ENCODE measurements around the gene WDR45.
"Not testable (repeated sequence)": the region's sequence is repeated elsewhere in the genome, so short reads cannot be mapped to it uniquely, and the experiment has no call there.

WDR45 gene

GRCh38 chrX:49079489-49080428 is at the start of gene WDR45:
TSS of gene WDR45 (minus strand) at chrX:49079887. CDS start at chrX:49078095, 1,792 bp downstream.
- in situ Hi-C loops (cut with MboI; ENCODE audit: low sequenced_read_pairs), result no loop called here

DNA sequence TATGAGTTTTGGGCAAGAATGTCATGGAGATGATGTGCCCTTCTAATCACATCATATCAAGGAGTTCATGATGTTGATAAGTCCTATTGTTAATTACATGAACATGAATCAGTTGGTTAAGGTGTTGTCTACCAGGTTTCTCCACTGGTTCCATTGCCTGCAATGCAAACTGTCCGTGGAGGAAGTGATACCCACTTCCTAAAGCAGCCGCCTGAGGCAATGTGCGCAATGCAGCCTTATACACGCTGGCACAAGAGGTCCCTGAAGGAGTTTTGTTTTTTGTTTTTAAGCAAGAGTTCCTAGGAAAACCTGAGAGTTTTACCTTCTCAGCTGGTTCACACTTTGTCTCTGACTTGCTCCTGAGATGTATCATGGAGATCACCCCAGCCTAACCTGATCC is 49.7 kb upstream of the WDR45 start:
- in situ Hi-C loops (cut with MboI; ENCODE audit: low sequenced_read_pairs), result no loop called here

DNA sequence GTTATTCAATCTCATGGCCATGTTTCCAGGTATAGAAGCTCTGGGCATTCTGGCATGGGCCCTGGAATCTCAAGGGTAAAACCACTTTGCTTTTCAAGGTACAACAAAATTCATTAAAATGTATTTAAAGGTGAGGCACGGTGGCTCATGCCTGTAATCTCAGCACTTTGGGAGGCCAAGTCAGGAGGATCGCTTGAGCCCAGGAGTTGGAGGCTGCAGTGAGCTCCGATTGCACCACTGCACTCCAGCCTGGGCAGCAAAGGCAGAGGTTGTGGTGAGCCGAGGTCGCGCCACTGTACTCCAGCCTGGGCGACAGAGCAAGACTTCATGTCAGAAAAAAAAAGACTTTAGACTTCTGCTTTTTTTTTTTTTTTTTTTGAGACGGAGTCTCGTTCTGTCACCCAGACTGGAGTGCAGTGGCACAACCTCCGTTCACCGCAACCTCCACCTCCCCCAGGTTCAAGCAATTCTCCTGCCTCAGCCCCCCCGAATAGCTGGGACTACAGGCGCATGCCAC is 48.1 kb upstream of the WDR45 start:
- in situ Hi-C loops (cut with MboI; ENCODE audit: low sequenced_read_pairs), result not testable (repeated sequence)

- in situ Hi-C loops (cut with MboI; ENCODE audit: low sequenced_read_pairs), result no loop called here
Observed at GRCh38 chrX:49122499-49122898, 42.8 kb upstream of the WDR45 start.

- in situ Hi-C loops (cut with MboI; ENCODE audit: low sequenced_read_pairs), result no loop called here
Observed at GRCh38 chrX:49120091-49120490, 40.4 kb upstream of the WDR45 start.

- in situ Hi-C loops (cut with MboI; ENCODE audit: low sequenced_read_pairs), result no loop called here
Observed at GRCh38 chrX:49117581-49117980, 37.9 kb upstream of the WDR45 start.

DNA sequence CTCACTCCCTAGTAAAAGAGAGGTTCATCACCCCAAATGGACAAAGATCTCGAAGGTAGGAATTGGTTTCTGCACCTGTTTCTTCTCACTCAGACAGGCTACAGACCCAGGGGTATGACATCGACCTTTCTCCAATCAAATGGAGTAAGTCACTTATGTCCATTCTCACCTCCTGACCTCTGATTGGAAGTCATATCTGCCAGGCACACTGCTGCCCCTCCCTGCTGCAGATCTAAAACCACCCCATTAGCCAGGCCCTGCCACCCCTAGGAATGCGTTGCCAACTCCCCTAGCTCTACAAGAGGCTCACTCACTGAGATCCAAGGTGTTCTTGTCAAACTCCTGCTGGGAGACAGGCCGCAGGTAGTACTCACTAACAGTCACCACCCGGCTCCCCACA is 37.0 kb upstream of the WDR45 start:
- in situ Hi-C loops (cut with MboI; ENCODE audit: low sequenced_read_pairs), result no loop called here

DNA sequence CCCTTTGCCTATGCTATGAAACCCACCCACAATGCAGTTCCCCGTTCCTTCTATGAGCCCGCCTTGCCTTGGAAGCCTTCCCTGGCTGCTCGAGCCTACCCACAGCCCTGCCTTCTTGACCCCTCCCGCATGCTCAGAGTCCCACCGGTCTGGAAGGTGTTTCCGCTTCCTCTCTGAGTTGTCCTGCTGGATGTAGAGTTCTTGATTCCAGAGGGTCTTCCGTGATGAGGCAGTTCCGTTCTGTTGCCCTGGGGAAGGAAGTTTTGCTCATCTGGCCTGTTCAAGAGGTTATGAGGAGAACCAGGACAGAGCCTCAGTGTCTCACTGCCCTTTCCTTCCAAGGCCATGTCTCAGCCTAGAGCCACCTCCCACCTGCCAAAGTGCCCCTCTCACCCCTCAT is 36.4 kb upstream of the WDR45 start:
- in situ Hi-C loops (cut with MboI; ENCODE audit: low sequenced_read_pairs), result no loop called here

GRCh38 chrX:49111791-49112190 is 32.1 kb upstream of the WDR45 start:
- in situ Hi-C loops (cut with MboI; ENCODE audit: low sequenced_read_pairs), result no loop called here

- in situ Hi-C loops (cut with MboI; ENCODE audit: low sequenced_read_pairs), result no loop called here
Observed at GRCh38 chrX:49110417-49110816, 30.7 kb upstream of the WDR45 start.

GRCh38 chrX:49108641-49109040 is 29.0 kb upstream of the WDR45 start:
- in situ Hi-C loops (cut with MboI; ENCODE audit: low sequenced_read_pairs), result no loop called here

GRCh38 chrX:49106930-49107329 is 27.2 kb upstream of the WDR45 start:
- in situ Hi-C loops (cut with MboI; ENCODE audit: low sequenced_read_pairs), result no loop called here

DNA sequence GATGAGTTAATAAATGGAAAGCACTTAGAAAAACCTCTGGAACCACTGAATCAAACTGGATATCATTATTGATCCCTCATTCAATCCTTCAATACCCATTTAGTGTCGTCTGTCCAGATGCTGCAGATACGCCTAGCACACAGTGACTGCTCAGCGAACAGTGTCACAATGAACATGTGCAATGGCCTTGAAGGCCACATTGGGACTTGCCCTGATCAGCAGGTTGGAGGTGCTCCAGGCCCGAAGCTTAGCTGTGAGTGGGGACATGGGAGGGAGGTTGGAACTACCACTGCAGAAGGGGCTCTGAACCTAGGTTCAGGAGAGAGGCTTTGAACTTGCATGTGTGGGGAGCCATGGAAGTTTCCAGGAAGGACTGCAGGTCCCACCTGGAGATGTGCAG is 26.6 kb upstream of the WDR45 start:
- in situ Hi-C loops (cut with MboI; ENCODE audit: low sequenced_read_pairs), result no loop called here

DNA sequence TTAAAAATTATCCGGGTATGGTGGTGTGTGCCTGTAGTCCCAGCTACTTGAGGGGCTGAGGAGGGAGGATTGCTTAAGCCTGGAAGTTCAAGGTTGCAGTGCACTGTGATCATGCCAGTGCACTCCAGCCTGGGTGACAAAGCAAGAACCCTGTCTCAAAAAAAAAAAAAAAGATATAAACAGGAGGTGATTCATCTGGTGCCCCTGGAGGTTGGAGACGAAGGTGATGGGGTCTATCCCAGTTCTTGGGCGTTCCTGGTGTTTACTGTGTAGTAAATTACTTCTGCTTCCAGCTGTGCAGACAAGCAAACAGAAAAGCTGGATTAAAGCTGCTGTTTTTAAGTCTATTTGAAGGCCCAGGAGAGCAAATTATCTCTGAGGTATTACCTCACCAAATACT is 23.9 kb upstream of the WDR45 start:
- in situ Hi-C loops (cut with MboI; ENCODE audit: low sequenced_read_pairs), result no loop called here

DNA sequence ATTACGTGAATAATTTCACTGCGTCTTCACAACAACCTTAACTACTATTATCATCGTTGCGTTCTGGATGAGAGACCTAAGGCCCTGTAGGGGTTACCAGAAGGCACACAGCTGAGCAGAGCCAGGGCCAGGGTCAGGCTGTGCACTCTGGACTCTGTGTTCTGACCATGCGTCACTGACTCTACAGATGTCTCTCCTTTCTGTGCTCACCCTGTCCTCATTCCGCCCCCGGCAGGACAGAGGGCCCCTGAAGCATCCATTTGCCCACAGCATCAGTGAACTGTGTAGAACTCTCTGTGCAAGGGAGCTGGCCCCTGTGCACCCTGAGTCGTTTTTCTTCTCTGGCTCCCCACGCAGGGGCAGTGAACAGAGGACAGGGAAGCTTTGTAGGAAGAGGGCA is 22.5 kb upstream of the WDR45 start:
- in situ Hi-C loops (cut with MboI; ENCODE audit: low sequenced_read_pairs), result no loop called here

DNA sequence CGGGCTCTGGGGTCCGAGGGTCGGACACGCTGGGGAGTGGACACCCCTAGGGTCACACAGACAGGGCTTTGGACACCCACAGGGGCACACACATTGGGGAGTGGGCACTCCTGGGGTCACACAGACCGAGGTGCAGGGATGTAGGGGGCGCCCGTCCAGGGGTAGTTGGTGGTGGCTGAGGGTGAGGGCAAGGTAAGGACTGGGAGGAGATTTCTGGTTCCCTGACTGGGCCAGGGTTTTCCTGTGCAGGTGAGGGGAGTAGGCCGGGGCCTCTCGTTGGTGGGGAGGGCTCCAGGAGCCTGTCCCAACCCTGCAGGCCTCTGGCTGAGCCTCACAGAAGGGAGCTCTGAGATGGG is 21.9 kb upstream of the WDR45 start:
- in situ Hi-C loops (cut with MboI; ENCODE audit: low sequenced_read_pairs), result no loop called here

GRCh38 chrX:49100704-49101628 is 21.3 kb upstream of the WDR45 start:
- in situ Hi-C loops (cut with MboI; ENCODE audit: low sequenced_read_pairs), result no loop called here

GRCh38 chrX:49096419-49096818 is 16.7 kb upstream of the WDR45 start:
- in situ Hi-C loops (cut with MboI; ENCODE audit: low sequenced_read_pairs), result no loop called here

DNA sequence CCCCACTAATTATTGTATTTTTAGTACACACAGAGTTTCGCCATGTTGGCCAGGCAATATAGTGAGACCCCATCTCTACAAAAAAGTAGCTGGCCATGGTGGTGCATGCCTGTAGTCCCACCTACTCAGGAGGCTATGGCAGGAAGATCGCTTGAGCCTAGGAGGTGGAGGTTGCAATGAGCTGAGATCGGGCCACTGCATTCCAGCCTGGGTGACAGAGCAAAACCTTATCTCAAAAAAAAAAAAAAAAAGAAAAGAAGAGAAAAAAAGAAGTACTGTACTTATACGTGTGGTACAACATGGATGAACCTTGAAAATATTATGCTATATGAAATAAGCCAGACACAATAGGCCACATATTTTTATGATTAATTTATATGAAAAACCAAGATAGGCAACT is 9.9 kb upstream of the WDR45 start:
- in situ Hi-C loops (cut with MboI; ENCODE audit: low sequenced_read_pairs), result no loop called here

DNA sequence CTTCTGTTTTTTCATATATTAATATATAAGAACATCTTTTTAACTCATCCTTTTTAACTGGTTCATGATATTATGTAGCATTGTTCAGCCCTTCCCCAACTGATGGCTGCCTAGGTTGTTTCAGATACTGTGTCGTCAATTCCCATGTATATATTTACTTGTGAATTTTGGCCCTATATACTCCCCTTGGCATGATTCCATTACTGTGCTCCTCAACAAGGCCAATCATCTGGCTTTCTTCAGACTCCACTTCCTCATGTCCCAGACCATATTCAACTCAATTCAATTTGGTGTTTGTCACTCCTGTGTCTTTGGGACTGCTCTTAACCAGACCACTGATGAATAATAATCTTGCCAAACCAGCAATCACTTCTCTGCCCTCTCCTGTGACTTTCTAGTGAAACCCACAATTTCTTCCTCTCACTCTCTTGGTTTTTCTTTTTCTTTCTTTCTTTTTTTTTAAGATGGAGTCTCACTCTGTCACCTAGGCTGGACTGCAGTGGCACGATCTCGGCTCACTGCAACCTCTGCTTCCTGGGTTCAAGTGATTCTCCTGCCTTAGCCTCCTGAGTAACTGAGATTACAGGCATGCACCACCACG is 2.7 kb upstream of the WDR45 start:
- in situ Hi-C loops (cut with MboI; ENCODE audit: low sequenced_read_pairs), result no loop called here

DNA sequence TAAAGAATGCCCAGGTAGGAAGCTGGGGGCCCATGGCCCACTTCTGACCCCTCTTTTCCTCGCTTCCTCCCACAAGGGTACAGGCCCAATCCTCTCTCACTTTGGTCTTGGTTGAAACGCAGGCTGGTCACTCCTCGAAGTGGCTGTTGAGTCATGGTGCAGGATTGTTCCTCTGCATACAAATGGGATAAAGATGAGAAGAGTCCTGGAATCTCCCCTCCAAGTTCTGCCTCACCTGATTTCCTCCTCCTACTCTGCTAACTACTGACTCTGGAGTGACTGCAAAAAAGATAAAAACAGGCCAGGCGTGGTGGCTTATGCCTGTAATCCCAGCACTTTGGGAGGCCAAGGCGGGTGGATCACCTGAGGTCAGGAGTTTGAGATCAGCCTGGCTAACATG is 1.7 kb downstream of the WDR45 start:
- in situ Hi-C loops (cut with MboI; ENCODE audit: low sequenced_read_pairs), result no loop called here

Data from hTERT RPE-1 (cell line).